DMS 273 treated with DMSO at 0.1 percent for 48 hours (cell line): Measurements from ENCODE around the gene CACNA1H.
"Not testable (repeated sequence)": the region's sequence is repeated elsewhere in the genome, so short reads cannot be mapped to it uniquely, and the experiment has no call there.

Experiments
- DNase-seq: peaks from one replicate; lab custom pipeline; 2025; lab: John Stamatoyannopoulos, UW

CACNA1H gene

GRCh38 chr16:1175566-1176279 lies 22.8 kb downstream of the CACNA1H start:
- no peak for DNase-seq

DNA sequence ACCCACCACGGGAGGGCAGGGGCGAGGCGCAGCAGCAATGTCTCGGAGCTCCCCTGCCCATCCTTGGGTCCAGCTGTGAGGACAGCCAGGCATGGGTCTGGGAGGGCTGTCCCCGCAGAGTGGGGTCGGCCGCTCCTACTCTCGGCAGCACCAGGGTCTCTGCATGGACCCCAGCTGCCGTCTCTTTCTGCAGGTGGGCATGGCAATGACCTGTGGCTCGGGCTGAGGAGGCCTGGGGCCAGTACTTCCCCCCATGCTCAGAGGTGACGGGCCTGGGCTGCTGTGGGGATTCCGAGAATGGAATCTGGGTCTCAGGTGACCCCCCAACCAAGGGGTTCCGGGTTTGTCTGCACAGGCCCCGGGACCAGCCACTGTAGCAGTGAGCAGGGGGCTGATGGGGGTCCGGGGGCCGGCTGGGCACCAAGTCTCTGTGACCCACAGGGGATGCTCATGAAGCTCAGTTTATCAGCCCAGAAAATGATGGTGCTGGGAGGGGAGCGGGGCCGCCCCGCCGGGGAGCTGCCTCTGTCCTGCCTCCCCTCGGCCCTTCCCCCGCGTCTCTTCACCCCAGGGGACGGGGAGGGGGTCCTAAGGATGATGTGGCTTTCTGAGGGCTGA lies 23.5 kb downstream of the CACNA1H start:
- DNase-seq = no peak

GRCh38 chr16:1177053-1177452 lies 24.1 kb downstream of the CACNA1H start:
- no peak for DNase-seq

DNA sequence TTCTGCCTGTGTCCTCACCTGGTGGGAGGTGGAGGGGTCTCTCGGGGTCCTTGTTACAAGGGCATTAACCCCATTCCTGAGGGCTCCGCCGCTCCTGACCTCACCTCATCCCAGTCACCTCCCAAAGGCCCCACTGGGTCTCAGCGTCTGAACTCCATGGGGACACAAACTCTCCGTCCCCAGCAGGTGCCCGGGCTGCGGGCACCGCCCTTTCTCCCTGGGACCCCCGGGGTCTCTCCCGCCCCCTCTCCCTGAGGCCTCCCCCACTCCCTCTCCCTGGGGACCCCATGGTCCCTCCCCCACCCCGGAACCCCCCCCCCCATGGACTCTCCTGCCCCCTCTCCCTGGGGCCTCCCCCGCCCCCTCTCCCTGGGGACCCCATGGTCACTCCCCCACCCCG lies 24.8 kb downstream of the CACNA1H start:
- no peak for DNase-seq

DNA sequence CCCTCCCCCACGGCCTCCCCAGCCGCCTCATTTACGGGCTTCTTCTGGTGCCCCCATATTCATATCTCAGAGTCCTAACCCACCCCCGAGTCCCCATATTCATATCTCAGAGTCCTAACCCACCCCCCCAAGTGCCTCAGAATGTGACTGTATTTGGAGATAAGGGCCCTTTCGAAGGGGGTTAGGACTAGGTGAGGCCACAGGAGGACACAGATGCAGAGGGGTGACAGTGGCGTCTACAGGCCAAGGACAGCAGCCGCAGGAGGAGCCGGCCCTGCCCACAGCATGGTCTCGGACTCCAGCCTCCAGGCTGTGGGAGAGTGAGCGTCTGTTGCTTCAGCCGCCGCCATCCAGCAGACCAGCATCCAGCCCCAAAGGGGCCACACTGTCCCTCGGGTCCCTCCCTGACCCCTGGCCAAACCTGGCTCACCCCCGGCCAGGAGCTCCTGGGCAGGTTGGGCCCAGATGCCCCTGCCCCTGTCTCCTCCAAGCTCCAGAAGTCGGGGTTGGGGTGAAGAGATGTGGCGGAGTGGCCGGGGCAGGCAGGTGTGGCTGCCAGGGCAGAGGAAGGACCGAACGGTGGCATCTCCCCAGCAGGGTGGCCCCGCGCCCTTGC lies 25.5 kb downstream of the CACNA1H start:
- DNase-seq = no peak

DNA sequence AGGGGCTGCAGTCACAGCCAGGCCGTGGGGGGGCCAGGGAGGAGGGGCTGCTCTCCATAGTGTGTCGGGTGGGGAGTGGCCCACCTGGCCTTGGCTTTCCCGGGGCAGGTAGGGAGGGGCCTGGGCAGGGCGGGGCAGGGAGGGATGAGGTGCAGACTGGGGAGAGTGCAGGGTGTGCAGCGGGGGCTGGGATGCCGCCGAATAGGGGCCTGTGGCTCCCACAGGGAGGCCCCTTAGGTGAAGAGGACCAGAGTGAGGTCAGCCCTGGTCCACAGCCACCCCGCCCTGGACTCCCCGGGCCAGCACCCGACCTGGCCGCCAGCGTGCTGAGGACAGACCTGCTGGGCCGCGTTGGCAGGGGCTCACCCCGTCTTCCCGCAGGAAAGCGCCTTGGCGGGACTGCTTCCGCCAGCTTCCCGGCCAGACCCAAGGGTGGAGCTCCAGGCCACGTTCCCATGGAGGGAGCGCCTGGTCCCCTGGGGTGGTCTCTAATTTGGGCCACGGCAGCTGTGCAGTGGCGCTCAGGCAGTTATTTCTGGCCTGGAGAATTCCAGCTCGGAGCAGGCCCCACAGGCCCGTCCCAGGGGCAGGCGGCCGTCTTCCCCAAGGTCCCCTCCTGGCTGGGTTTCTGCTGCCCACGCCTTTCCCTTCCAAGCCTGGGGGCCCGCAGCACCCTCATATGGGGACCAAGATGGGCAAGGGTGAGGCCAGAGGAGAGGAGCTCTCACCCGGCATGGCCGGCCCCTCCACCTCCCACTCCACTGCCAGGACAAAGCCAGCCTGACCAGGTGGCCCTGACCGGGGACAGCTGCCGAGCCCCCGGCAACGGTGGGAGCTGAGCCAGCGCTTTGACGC lies 27.9 kb downstream of the CACNA1H start:
- DNase-seq = no peak

DNA sequence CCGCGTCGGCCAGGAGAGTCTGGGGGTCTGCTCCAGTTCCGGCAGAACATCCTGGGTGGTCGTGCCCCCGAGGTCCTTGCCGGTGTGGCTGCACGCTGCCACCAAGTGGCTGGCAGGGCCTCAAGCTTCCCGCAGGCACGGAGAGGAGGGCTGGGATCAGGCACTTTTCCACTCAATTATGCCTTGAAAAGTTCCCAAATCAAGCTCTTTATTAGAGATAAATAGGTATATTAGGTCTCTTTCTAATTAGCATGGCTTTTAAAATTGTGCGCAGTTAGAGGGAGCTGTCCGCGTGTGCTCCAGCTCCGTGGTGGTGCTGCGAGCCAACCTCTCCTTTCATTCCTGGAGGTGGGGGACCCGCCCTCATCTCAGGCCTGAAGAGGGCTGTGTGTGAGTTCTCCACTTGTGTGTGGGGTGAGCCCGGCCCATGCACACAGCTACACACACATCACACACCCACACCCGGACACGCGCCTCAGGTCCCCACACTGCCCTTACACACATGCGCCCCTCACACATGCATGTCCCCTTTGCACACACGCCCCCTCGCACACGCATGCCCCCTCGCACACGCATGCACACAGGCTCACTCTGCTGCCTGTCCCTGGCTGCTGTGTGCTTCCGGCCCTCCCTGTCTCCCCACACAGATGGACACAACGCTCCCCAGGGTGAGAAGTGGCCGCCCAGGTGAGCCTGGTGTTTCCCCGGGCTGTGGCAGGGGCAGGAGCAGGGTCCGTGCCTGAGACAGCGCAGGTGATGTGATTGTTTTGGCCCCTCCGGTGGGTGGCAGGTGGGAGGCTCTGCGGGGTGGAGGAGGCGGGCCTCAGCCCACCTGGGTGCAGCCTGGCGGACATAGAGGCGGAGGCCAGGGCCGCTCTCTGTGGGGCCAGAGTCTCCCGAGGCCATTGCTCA lies 28.8 kb downstream of the CACNA1H start:
- no peak for DNase-seq

DNA sequence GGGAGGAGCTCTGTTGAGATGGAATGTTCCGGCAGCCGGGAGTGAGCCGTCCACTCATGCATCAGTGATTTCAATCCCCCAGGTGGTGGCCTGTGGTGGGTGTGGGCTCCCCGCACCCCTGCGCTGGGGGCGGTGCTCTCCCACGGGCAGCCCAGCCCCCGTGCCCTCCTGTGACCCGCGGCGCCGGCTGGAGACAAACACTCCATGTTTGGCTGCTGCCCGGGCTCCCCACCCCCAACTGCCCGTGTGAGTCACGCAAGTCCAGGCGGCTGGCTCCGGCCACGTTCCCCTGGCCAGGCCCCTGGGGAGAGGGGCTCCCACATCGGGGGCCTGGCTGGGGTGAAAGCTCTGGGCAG lies 29.4 kb downstream of the CACNA1H start:
- no peak for DNase-seq

DNA sequence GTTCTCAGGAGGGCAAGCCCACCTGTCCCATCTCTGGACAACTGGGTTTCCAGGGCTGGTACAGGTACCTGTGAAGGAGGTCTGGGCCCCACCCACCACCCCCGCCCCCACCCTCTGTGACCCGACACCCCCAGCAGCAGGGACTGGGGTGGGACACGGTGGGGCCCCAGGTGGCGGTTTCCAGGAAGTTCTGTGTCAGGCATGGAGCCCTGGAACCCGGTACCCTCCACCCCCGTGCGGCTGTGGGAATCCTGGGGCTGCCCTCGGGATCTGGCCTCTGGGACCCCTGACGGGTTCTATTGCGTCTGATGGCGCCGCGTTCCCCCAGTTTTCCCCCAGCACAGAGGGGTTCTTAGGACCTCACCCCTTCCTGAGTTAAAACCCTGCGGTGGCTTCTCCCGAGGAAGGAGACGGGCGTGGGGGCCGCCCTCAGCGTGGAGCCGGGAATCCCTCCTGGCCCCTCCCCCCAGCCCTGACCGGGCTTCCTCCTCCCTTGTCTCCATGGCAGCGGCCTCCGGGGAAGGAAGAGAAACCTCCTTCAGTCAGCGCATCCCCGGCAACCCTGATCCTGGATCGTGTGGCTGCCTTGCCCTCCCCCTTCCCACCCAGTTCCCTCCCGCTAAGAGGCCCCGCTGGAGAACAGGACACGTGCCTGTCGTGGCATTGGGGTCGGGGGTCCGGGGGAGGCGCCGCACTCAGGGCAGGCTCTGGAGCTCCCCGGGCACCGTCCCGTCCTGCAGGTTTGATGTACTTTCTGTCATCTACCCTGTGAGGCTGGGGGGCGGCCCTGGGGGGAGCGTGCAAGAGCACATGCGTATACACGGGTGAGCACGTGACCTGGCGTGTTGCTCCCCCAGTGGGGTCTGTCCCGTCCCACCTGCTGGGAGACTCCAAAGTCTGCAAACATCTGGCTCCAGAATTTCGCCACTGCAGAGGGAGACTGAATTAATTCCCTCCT lies 30.3 kb downstream of the CACNA1H start:
- no peak for DNase-seq

DNA sequence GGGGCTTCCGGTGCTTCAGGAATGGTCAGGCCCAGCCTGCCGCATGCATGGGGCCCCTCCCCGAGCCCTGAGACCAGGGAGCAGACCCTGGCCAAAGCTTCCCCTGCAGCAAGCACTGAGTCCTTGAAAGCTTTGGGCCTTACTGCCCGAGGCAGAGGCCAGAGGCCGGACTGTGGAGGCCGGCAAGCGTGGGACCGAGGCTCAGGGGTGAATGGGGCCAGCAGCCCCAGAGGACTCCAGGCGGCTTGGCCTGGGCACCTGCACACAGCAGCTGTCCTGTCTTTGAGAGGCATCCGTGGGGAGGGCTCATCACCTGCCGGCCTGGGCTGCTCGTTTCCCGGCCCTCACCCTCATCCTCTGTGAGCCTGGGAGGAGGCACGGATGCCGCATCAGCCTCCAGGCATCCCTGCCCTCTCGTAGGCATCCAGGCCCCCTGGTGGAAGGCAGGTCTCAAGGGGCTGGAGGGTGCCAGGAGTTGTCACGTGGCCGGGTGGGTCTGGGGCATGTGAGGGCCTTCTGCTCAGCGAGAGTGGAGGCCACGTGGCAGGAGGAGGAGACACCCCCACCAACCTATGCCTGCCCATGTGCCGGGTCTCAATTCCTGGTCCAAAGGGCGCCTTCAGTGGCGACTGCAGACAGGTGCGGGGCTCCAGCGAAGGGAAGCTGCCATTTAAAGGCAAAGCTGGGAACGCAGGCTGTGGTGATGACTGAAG lies 31.4 kb downstream of the CACNA1H start:
- no peak for DNase-seq

GRCh38 chr16:1184980-1185379 lies 32.1 kb downstream of the CACNA1H start:
- DNase-seq = no peak

DNA sequence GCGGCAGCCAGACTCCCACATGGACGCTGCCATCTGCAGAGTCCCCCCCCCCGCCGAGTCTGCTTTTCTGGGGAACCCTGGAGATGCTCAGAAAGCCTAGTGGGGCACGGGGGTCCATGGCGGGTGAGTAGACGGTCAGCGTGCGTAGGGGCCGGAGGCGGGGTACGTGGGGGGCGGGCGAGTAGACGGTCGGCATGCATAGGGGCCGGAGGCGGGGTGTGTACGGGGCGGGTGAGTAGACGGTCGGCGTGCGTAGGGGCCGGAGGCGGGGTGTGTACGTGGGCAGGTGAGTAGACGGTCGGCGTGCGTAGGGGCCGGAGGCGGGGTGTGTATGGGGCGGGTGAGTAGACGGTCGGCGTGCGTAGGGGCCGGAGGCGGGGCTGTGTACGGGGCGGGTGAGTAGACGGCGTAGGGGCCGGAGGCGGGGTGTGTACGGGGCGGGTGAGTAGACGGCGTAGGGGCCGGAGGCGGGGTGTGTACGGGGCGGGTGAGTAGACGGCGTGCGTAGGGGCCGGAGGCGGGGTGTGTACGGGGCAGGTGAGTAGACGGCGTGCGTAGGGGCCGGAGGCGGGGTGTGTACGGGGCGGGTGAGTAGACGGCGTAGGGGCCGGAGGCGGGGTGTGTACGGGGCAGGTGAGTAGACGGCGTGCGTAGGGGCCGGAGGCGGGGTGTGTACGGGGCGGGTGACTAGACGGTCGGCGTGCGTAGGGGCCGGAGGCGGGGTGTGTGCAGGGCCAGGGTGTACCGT lies 32.7 kb downstream of the CACNA1H start:
- DNase-seq = not testable (repeated sequence)

GRCh38 chr16:1188432-1189189 lies 35.7 kb downstream of the CACNA1H start:
- DNase-seq = no peak

DNA sequence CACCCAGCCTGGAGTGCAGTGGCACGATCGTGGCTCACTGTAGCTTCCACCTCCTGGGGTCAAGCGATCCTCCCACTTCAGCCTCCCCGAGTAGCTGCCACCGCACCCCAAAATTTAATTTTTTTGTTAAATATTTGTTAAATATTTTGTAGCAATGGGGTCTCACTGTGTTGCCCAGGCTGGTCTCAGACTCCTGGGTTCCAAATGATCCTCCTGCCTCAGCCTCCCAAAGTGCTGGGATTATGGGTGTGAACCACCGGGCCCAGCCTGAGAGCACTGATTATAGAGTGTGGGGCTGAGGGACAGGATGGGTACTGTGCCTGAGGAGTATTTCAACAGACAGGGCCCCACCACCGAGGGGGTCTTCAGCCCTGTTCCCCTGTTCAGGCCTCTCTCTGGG lies 36.5 kb downstream of the CACNA1H start:
- no peak for DNase-seq

- DNase-seq = not testable (repeated sequence)
Observed at GRCh38 chr16:1190789-1191188, 37.9 kb downstream of the CACNA1H start.

DNA sequence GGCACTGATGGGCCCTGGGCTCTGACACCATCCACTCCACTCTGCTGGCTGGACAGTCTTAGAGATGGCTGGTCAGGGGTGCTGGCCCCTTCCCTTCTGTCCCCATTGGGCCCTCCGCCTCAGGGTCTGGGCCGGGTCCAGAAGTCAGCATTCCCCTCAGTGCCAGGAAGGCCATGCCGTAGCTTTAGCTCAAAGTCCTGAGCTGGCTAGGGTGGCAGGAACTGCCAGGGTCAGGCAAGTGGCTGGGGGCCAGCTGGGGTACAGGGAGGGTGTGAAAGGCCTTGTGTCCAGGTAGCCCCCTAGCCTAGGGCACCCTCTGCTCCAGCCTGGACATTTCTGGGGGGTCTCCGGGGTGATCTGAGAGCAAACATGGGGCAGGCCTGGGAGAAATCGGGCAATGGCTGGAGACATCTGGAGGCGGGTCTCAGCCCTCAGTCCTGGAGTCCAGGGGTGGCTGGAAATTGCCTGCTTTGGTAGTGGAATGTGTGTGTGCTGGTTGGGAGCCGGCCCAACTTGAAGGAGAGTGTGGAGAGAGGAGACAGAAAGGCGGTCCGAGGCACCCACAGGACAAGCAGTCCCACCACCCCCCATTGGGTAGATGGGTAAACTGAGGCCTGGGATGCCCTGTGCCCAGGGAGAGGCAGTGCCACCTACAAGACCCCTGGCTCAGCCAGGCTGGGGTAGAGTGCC lies 39.6 kb downstream of the CACNA1H start:
- DNase-seq = no peak

GRCh38 chr16:1193143-1193824 lies 40.4 kb downstream of the CACNA1H start:
- DNase-seq = peak; percentile 62
